GM13977 (cell line): ENCODE data around the gene RALA.

ENCODE experiments used
- DNase-seq: peaks from one replicate; pipeline ENCODE4 v3.0.0; 2012; ENCODE audit warnings: low spot score
- in situ Hi-C: fragments of 300-500 bp; cut with MboI; formaldehyde crosslinking; loops from one replicate; pipeline ENCODE4 v1.12.0; 2022; ENCODE audit warnings: low sequenced_read_pairs, low pct_unique_long_range_greater_than_20kb, mixed read lengths, inconsistent platforms; ENCODE audit not compliant: unreplicated experiment
- TF ChIP-seq, protein P1 (sequence below): IDR thresholded peaks from 2 replicates; pipeline ENCODE4 v1.5.1; 2012; ENCODE audit warnings: mild to moderate bottlenecking, control low read depth; ENCODE audit not compliant: insufficient read depth; ENCODE audit errors: extremely low read depth, missing control alignments

RALA gene

DNA sequence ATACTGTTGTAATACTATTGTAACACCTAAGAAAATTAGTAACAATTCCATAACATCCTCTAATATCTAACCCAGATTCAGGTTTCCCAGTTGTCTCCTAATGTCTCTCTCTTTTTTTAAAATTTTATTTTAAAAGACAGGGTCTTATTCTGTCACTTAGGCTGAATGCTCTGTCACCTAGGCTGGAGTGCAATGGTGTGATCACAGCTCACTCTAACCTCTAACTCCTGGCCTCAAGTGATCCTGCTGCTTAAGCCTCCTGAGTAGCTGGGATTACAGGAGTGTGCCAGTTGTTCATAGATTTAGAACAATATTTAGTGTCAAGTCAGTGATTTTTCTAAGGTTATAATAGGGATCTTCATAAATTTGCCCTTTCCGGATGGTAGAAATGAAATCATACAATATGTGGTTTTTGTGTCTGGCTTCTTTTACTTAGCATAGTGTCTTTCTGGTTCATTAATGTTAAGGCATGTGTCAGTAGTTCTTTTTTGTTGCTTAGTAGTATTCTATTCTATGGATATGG lies 14.7 kb downstream of the RALA start:
- no peak for DNase-seq
- in situ Hi-C loops = no loop called here
- TF ChIP-seq, protein P1, sequence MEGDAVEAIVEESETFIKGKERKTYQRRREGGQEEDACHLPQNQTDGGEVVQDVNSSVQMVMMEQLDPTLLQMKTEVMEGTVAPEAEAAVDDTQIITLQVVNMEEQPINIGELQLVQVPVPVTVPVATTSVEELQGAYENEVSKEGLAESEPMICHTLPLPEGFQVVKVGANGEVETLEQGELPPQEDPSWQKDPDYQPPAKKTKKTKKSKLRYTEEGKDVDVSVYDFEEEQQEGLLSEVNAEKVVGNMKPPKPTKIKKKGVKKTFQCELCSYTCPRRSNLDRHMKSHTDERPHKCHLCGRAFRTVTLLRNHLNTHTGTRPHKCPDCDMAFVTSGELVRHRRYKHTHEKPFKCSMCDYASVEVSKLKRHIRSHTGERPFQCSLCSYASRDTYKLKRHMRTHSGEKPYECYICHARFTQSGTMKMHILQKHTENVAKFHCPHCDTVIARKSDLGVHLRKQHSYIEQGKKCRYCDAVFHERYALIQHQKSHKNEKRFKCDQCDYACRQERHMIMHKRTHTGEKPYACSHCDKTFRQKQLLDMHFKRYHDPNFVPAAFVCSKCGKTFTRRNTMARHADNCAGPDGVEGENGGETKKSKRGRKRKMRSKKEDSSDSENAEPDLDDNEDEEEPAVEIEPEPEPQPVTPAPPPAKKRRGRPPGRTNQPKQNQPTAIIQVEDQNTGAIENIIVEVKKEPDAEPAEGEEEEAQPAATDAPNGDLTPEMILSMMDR = no peak

DNA sequence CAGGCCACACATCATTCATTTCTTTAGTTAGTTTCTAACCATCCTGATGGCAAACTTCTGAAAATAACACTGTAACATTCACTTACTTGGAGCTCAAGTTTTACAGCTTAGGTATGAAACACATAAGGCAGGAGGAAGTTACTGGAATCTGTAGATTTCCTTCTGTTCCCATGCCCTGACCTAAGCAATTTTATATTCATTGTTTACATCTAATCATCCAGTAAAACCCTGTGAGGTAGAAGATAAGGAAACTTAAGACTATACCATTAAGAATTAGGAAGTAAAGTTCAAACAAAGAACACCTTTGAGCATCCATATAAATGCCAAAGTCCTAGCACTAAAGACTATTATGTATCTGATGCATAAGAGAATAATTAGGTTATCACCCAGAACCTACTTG lies 19.5 kb downstream of the RALA start:
- DNase-seq = no peak
- TF ChIP-seq, protein P1 = no peak
- in situ Hi-C loops = no loop called here

DNA sequence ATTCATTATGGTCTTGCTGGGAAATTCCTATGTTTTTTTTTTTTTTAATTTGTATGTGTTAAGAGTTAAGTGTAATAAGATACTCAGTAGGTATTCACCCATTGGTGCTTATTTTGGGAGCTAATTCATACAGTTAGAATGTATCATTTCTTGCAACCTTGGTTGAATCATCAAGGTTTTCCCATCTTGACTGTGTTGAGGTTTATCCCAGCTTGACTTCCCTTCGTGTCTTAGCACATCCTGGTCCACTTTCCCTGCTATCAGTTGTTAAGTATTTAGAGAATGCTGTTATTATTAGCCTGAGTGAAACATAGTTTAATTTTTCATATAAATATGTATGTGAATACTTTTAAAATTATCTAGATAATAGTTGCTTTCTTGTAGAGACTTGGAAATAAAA lies 20.8 kb downstream of the RALA start:
- TF ChIP-seq, protein P1 = no peak
- DNase-seq = no peak
- in situ Hi-C loops = no loop called here

DNA sequence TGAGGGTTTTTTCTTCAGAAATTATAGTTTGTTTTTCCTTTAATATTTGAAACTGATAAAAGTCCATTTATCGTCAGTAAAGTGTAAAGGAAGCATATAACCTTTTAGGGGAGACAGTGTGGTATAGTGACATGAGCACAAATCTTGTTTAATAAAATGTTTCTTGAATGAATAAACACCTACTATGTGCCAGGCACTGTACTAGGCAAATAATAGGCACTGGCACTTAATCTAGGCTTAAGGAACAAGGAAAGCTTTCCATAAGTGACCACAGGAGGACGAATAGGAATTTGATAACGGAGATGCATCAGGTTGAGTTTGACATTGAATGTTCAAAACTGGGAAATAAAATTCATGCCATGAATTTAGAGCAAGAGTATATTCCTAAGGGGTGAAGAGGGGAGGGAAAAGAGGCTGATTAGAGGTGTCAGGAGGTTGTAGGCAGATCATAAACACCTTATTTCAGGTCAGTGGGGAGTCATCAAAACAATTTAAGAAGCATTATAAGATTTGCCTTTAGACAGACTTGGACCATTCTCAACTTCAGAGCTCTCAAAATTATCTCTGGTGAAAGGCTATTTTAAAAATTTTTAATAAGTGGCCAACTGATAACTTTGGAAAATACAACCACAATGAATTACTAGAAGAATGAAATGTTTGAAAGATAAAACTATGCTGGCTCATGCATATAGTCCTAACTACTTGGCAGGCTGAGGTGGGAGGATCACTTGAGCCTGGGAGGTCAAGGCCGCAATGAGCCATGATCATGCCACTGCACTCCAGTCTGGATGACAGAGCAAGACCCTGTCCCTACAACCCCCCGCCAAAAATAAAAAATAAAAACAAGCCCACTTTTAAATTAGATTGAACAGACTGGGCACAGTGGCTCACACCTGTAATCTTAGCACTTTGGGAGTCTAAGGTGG lies 22.4 kb downstream of the RALA start:
- in situ Hi-C loops = no loop called here
- TF ChIP-seq, protein P1 = no peak
- DNase-seq = no peak

DNA sequence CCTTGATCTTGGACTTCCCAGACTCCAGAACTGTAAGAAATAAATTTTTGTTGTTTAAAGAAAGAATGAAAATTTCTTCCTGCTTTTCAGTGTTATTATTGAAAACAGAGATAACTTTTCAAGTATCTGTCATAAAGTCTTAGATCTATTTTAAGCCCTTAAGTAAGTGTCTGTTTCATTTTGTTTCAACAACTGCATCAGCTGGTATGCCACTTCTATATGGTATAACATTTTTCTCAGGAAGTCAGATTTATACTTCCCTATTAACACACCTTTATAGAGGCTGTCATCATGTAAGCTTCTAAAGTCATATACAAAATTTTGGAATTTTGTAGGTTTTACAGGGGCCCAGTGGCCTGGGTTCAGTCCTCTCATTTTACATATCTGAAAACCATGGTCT lies 24.4 kb downstream of the RALA start:
- in situ Hi-C loops = no loop called here
- TF ChIP-seq, protein P1 = no peak
- no peak for DNase-seq

DNA sequence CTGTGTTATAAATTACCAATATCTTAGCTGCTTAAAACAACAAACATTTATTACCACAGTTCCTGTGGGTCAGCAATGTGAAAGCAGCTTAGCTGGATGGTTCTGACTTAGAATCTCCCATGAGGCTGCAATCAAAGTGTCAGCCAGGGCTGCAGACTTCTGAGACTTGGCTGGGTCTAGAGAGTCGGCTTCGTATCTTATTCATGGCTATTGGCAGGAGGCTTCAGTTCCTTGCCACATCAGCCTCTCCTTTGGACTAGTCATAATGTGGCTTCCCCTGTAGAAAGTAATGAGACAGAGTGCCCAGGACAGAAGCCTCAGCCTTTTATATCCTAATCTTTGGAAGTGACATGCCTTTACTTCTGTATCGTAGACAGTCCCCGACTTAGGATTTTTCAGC lies 27.3 kb downstream of the RALA start:
- no peak for DNase-seq
- in situ Hi-C loops = no loop called here
- TF ChIP-seq, protein P1 = no peak
